Measurements from ENCODE around the gene SYCE1L. TPM values are rescaled to one million over a fixed set of nuclear protein-coding genes. Genes with fewer than 3 reads are reported as not detected.
A peak's percentile ranks its signal among the peaks of the same experiment; 100 is the strongest.

SYCE1L gene
- polyA plus RNA-seq, 2 of the 4 experiments (the other 2 are of a cell fraction), result 1.4 to 6.6 TPM

GRCh38 chr16:77169650-77170236 is 29.5 kb upstream of the SYCE1L start:
- Histone ChIP-seq H3K9me3 (no peaks in the 10 kb centered on the region), H3K4me2 (no peak overlapping the region), H3K4me3 (no peak overlapping the region), H3K4me1 (no peaks in the 10 kb centered on the region), H3K27ac (no peak overlapping the region)
- ChIA-PET CTCF (interaction anchor here (0.7 to 8.5 kb wide), 16 partner anchors 9 to 1386 kb away, joined by 3 to 55 read pairs (median 6); partner anchors contain the start of gene CNTNAP4), POLR2A (no interaction called here)
- peak; percentile 56 for TF ChIP-seq SMC3 (IDR thresholded peaks at IDR 0.05)
- peak; percentile 56 for TF ChIP-seq CTCF (IDR thresholded peaks at IDR 0.05)
- TF ChIP-seq HEYL (CRISPR knock-in tag; IDR thresholded peaks at IDR 0.05), result no peak
- peak; percentile 66 to 83 for TF ChIP-seq RAD21 (conservative IDR thresholded peaks at IDR 0.05 in 1 of 2, IDR thresholded peaks at IDR 0.05 in 1 of 2)
- no peak for TF ChIP-seq NR3C1 (IDR thresholded peaks at IDR 0.05)
- no peak for FAIRE-seq
- 2% methylated on average over 6 of the region's 6 CpGs for WGBS (ENCODE audit: missing lambda C conversion rate)
- peak; percentile 33 to 61 for DNase-seq (ENCODE audit: low read depth in 1 of 2, low spot score in 1 of 2)
- peak; percentile 67 to 92; a peak in 3 of 6 replicates for ATAC-seq

GRCh38 chr16:77170805-77171204 is 28.4 kb upstream of the SYCE1L start:
- no peak overlapping the region for H3K4me3 ChIP-seq
- ATAC-seq, result no peak
- H3K4me1 ChIP-seq, result no peaks in the 10 kb centered on the region
- ChIA-PET POLR2A (no interaction called here), CTCF (interaction anchor here (0.6 to 8.5 kb wide), 36 partner anchors 10 to 1387 kb away, joined by 3 to 55 read pairs (median 4); partner anchors contain the start of gene CNTNAP4)
- no peak for TF ChIP-seq PBX3 (IDR thresholded peaks at IDR 0.05)
- TF ChIP-seq USF2 (IDR thresholded peaks at IDR 0.05), result peak; percentile 55
- FAIRE-seq, result no peak
- DNase-seq (ENCODE audit: low read depth in 1 of 2, low spot score in 1 of 2), result no peak
- H3K9me3 ChIP-seq, result no peaks in the 10 kb centered on the region
- no peak overlapping the region for H3K27ac ChIP-seq
- 7% methylated on average over 4 of the region's 4 CpGs for WGBS (ENCODE audit: missing lambda C conversion rate)
- H3K4me2 ChIP-seq, result no peak overlapping the region

- ChIA-PET POLR2A (no interaction called here), CTCF (interaction anchor here (0.6 to 8.5 kb wide), 46 partner anchors 9 to 1388 kb away, joined by 3 to 55 read pairs (median 4); partner anchors contain the start of gene CNTNAP4)
- DNase-seq (ENCODE audit: low read depth in 1 of 2, low spot score in 1 of 2), result peak; percentile 65 to 70
- ATAC-seq, result peak; percentile 84 to 92
- WGBS (ENCODE audit: missing lambda C conversion rate), result 29% methylated on average over 5 of the region's 5 CpGs
- H3K9me3 ChIP-seq, result no peaks in the 10 kb centered on the region
- FAIRE-seq, result peak; percentile 68
- H3K4me3 ChIP-seq, result no peak overlapping the region
- H3K4me2 ChIP-seq, result no peak overlapping the region
- H3K4me1 ChIP-seq, result no peaks in the 10 kb centered on the region
- H3K27ac ChIP-seq, result no peak overlapping the region
- no peak for TF ChIP-seq JUNB (IDR thresholded peaks at IDR 0.05)
- no peak for TF ChIP-seq FOSL2 (IDR thresholded peaks at IDR 0.05)
- no peak for TF ChIP-seq FOSL2 (CRISPR knock-in tag; IDR thresholded peaks at IDR 0.05)
- no peak for TF ChIP-seq ZSCAN20 (CRISPR knock-in tag; IDR thresholded peaks at IDR 0.05)
- TF ChIP-seq TP53 (CRISPR knock-in tag; IDR thresholded peaks at IDR 0.05), result no peak
- no peak for TF ChIP-seq NR3C1 (IDR thresholded peaks at IDR 0.05)
- no peak for TF ChIP-seq CHD2 (IDR thresholded peaks at IDR 0.05; ENCODE audit: low read length, partially characterized antibody)
- TF ChIP-seq NFE2L2 (conservative IDR thresholded peaks at IDR 0.05; ENCODE audit: low read length), result no peak
- no peak for TF ChIP-seq HDAC2 (IDR thresholded peaks at IDR 0.05)
- no peak for TF ChIP-seq HOXB5 (CRISPR knock-in tag; IDR thresholded peaks at IDR 0.05)
- no peak for TF ChIP-seq EP300 (IDR thresholded peaks at IDR 0.05)
- TF ChIP-seq CBX2 (IDR thresholded peaks at IDR 0.05; ENCODE audit: borderline replicate concordance, low read depth), result no peak
- peak; percentile 88 to 89 for TF ChIP-seq RAD21 (conservative IDR thresholded peaks at IDR 0.05 in 1 of 2, IDR thresholded peaks at IDR 0.05 in 1 of 2)
- TF ChIP-seq SMC3 (IDR thresholded peaks at IDR 0.05), result peak; percentile 80
- TF ChIP-seq JUN (IDR thresholded peaks at IDR 0.05), result no peak
- peak; percentile 87 for TF ChIP-seq CTCF (IDR thresholded peaks at IDR 0.05)
- no peak for TF ChIP-seq HES2 (IDR thresholded peaks at IDR 0.05)
- no peak for TF ChIP-seq USF2 (IDR thresholded peaks at IDR 0.05)
- TF ChIP-seq MAZ (IDR thresholded peaks at IDR 0.05; ENCODE audit: borderline replicate concordance, low read depth, low read length), result no peak
- no peak for TF ChIP-seq RFX5 (IDR thresholded peaks at IDR 0.05)
- no peak for TF ChIP-seq POLR2A (IDR thresholded peaks at IDR 0.05; ENCODE audit: low read length)
- TF ChIP-seq EHF (CRISPR knock-in tag; IDR thresholded peaks at IDR 0.05), result no peak
These were observed 27.2 kb upstream of the SYCE1L start for GRCh38 chr16:77171745-77172635.

Measured in A549 (cell line).